Measurements from ENCODE around the gene TEC. TPM values are rescaled to one million over a fixed set of nuclear protein-coding genes. Genes with fewer than 3 reads are reported as not detected.
"Not testable (repeated sequence)": the region's sequence is repeated elsewhere in the genome, so short reads cannot be mapped to it uniquely, and the experiment has no call there.

The TEC gene
- total and polyA plus RNA-seq, 2 donors: 2.9 to 4.2 TPM

DNA sequence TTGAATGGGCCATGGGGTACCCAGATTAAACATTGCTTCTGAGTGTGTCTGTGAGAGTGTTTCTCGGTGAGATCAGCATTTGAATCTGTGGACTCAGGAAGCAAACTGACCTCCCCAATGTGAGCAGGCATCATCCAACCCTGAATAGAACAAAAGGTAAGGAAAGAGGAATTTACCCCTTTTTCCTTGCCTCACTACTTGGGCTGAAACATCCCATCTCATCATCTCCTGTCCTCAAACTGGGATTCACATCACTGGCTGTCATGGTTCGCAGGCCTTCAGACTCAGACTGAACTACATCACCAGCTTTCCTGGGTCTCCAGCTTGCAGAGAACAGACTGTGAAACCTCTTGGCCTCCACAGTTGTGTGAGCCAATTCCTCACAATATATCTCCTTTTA, 47.1 kb downstream of the TEC start:
- no peak overlapping the region for H3K27ac ChIP-seq (ENCODE audit: low read depth in 1 of 2, low read length in 1 of 2)
- peaks cover 3 to 4% of the 10 kb centered on the region in 2 donors for H3K4me1 ChIP-seq (ENCODE audit: control insufficient read depth in 2 of 2, insufficient read depth in 2 of 2, low read length in 2 of 2)
- no peak overlapping the region for H3K4me3 ChIP-seq (ENCODE audit: low read length in 2 of 2)
- no peaks in the 10 kb centered on the region for H3K27me3 ChIP-seq (ENCODE audit: control insufficient read depth in 2 of 2, insufficient read depth in 1 of 2, low read length in 1 of 2)
- H3K9me3 ChIP-seq (ENCODE audit: control insufficient read depth in 2 of 2, insufficient read depth in 1 of 2, low read length in 1 of 2): no peaks in the 10 kb centered on the region
- WGBS: 92% methylated on average over 2 of the region's 2 CpGs
- no peak for DNase-seq (ENCODE audit: low read depth in 6 of 9, low spot score in 9 of 9)
- no peaks in the 10 kb centered on the region for H3K36me3 ChIP-seq (ENCODE audit: control insufficient read depth in 2 of 2, insufficient read depth in 2 of 2, low read length in 1 of 2)

DNA sequence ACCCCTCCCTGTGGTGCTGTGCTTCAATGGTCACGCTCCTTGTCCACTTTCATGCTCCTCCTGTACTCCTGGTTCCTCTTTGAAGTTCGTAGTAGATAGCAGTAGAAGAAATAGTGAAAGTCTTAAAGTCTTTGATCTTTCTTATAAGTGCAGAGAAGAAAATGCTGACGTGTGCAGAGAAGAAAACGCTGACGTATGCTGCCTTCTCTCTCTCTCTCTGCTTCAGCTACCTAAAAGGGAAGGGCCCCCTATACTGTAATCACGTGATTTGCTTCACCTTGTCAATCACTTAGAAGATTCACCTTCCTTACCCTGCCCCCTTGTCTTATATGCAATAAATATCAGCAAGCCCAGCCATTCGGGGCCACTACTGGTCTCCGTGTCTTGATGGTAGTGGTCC, 50.2 kb downstream of the TEC start:
- not testable (repeated sequence) for H3K36me3 ChIP-seq (ENCODE audit: control insufficient read depth in 2 of 2, insufficient read depth in 2 of 2, low read length in 1 of 2); H3K9me3 ChIP-seq (ENCODE audit: control insufficient read depth in 2 of 2, insufficient read depth in 1 of 2, low read length in 1 of 2); H3K27me3 ChIP-seq (ENCODE audit: control insufficient read depth in 2 of 2, insufficient read depth in 1 of 2, low read length in 1 of 2); H3K27ac ChIP-seq (ENCODE audit: low read depth in 1 of 2, low read length in 1 of 2); H3K4me3 ChIP-seq (ENCODE audit: low read length in 2 of 2); H3K4me1 ChIP-seq (ENCODE audit: control insufficient read depth in 2 of 2, insufficient read depth in 2 of 2, low read length in 2 of 2)
- DNase-seq (ENCODE audit: low read depth in 6 of 9, low spot score in 9 of 9): peak in 3 of 9 donors; percentile 18 to 63 (median 34)
- 41% methylated on average over 8 of the region's 8 CpGs for WGBS

DNA sequence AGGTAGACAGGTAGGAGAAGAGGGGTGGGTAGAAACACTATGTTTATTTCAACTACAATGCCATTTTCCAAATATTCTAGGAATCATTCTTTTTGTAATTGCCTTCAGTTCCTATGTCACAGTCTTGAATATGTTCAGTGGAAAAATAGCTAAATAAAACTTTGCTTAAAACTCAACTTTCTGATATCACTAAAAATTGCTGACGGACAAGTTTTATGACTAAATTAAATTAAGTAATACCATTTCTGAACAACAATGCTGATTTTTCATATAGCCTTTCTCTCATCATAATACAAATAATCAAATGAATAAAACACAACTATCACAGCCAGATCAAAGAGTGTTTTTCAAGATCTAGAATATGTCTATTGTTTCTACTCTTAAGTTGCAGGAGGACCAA, 53.1 kb downstream of the TEC start:
- no peak for DNase-seq (ENCODE audit: low read depth in 6 of 9, low spot score in 9 of 9)
- H3K27ac ChIP-seq (ENCODE audit: low read depth in 1 of 2, low read length in 1 of 2): no peak overlapping the region
- H3K36me3 ChIP-seq (ENCODE audit: control insufficient read depth in 2 of 2, insufficient read depth in 2 of 2, low read length in 1 of 2): no peaks in the 10 kb centered on the region
- peaks cover 5 to 7% of the 10 kb centered on the region in 2 donors for H3K4me1 ChIP-seq (ENCODE audit: control insufficient read depth in 2 of 2, insufficient read depth in 2 of 2, low read length in 2 of 2)
- H3K4me3 ChIP-seq (ENCODE audit: low read length in 2 of 2): no peak overlapping the region
- H3K9me3 ChIP-seq (ENCODE audit: control insufficient read depth in 2 of 2, insufficient read depth in 1 of 2, low read length in 1 of 2): no peaks in the 10 kb centered on the region
- WGBS: 98% methylated on average over 1 of the region's 1 CpG
- no peaks in the 10 kb centered on the region for H3K27me3 ChIP-seq (ENCODE audit: control insufficient read depth in 2 of 2, insufficient read depth in 1 of 2, low read length in 1 of 2)

DNA sequence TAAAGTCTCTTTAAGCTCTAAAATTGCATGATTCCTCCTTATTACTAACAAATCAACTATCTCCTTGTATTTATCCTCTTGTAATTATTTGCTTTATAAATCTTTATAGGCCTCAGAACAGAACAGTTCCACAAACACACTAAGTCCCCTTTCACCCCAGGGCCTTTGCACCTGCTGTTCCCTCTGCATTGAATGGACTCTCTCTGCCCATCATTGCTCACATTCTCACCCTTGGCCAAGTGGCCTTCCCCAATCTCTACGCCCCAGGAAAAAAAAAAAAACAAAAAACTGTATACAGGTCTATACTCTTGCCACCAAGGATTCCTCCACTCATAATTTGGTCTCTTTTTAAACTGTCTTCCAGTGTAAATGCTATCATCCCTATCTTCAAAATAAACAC, 53.7 kb downstream of the TEC start:
- WGBS: 97% methylated on average over 1 of the region's 1 CpG
- no peaks in the 10 kb centered on the region for H3K36me3 ChIP-seq (ENCODE audit: control insufficient read depth in 2 of 2, insufficient read depth in 2 of 2, low read length in 1 of 2)
- H3K27ac ChIP-seq (ENCODE audit: low read depth in 1 of 2, low read length in 1 of 2): no peak overlapping the region
- no peaks in the 10 kb centered on the region for H3K9me3 ChIP-seq (ENCODE audit: control insufficient read depth in 2 of 2, insufficient read depth in 1 of 2, low read length in 1 of 2)
- no peak for DNase-seq (ENCODE audit: low read depth in 6 of 9, low spot score in 9 of 9)
- H3K27me3 ChIP-seq (ENCODE audit: control insufficient read depth in 2 of 2, insufficient read depth in 1 of 2, low read length in 1 of 2): no peaks in the 10 kb centered on the region
- H3K4me1 ChIP-seq (ENCODE audit: control insufficient read depth in 2 of 2, insufficient read depth in 2 of 2, low read length in 2 of 2): peaks cover 5 to 7% of the 10 kb centered on the region in 2 donors
- H3K4me3 ChIP-seq (ENCODE audit: low read length in 2 of 2): no peak overlapping the region

DNA sequence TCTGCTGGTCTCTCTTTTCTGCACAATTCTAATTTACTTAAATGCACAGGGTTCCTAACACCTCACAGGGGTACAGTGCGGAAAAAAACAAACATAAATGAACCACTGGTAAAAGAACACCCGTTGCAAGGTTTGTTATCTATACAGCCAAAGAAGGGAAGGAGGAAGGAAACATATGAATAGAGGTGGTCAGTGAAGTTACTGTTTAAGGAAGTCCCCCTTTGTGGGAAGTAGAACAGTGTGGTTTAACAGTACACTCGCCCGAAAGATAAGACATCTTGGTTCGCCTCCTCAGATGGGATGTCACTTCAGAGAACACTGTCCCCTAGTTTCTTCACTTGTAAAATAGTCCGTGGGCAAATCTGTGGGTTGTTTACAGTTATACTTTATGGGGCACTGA, 57.5 kb downstream of the TEC start:
- DNase-seq (ENCODE audit: low read depth in 6 of 9, low spot score in 9 of 9): peak in 1 of 9 donors; percentile 28

DNA sequence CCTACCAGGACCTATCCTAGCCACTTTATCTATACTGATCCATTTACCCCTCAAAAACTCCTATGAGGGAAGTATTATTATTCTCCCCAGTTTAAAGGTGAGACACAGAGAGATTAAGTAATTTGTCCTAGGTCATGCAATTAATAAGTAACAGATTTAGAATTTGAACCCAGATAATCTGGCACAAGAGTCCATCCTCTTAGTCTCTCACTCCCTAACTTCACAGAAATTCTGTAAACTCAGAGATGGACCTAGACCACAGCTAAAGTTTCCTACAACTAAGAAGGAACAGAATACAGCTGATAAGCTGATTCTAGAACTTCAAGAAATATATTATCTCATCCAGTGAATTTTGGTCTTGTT, 58.7 kb downstream of the TEC start:
- no peaks in the 10 kb centered on the region for H3K27me3 ChIP-seq (ENCODE audit: control insufficient read depth in 2 of 2, insufficient read depth in 1 of 2, low read length in 1 of 2)
- H3K36me3 ChIP-seq (ENCODE audit: control insufficient read depth in 2 of 2, insufficient read depth in 2 of 2, low read length in 1 of 2): no peaks in the 10 kb centered on the region
- no peaks in the 10 kb centered on the region for H3K9me3 ChIP-seq (ENCODE audit: control insufficient read depth in 2 of 2, insufficient read depth in 1 of 2, low read length in 1 of 2)
- DNase-seq (ENCODE audit: low read depth in 6 of 9, low spot score in 9 of 9): no peak
- H3K4me1 ChIP-seq (ENCODE audit: control insufficient read depth in 2 of 2, insufficient read depth in 2 of 2, low read length in 2 of 2): peaks cover 4% of the 10 kb centered on the region in 2 donors
- H3K27ac ChIP-seq (ENCODE audit: low read depth in 1 of 2, low read length in 1 of 2): no peak overlapping the region
- H3K4me3 ChIP-seq (ENCODE audit: low read length in 2 of 2): no peak overlapping the region

More for the DNA sequence above, 57.5 kb downstream of the TEC start:
- Histone ChIP-seq H3K9me3 (ENCODE audit: control insufficient read depth in 2 of 2, insufficient read depth in 1 of 2, low read length in 1 of 2) (no peaks in the 10 kb centered on the region), H3K4me1 (ENCODE audit: control insufficient read depth in 2 of 2, insufficient read depth in 2 of 2, low read length in 2 of 2) (peaks cover 4% of the 10 kb centered on the region in 2 donors), H3K4me3 (ENCODE audit: low read length in 2 of 2) (no peak overlapping the region), H3K36me3 (ENCODE audit: control insufficient read depth in 2 of 2, insufficient read depth in 2 of 2, low read length in 1 of 2) (no peaks in the 10 kb centered on the region), H3K27me3 (ENCODE audit: control insufficient read depth in 2 of 2, insufficient read depth in 1 of 2, low read length in 1 of 2) (no peaks in the 10 kb centered on the region), H3K27ac (ENCODE audit: low read depth in 1 of 2, low read length in 1 of 2) (peak overlapping the region in 1 of 2 donors; percentile 28)
- 17% methylated on average over 6 of the region's 6 CpGs for WGBS

DNA sequence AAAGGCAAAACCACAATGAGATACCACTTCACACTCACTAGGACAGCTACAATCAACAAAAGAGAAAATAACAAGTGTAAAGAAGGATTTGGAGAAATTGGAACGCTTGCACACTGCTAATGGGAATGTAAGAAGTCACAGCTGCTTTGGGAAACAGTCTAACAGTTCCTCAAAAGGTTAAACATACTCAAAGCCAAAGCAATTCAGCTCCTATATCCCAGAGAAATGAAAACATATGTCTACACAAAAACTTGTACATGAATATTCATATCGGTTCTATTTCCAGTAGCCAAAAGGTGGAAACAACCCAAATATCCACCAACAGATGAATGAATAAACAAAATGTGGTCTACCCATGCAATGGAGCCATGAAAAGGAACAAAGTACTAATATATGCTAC, 64.0 kb downstream of the TEC start:
- H3K9me3 ChIP-seq (ENCODE audit: control insufficient read depth in 2 of 2, insufficient read depth in 1 of 2, low read length in 1 of 2): no peaks in the 10 kb centered on the region
- no peak for DNase-seq (ENCODE audit: low read depth in 6 of 9, low spot score in 9 of 9)
- H3K36me3 ChIP-seq (ENCODE audit: control insufficient read depth in 2 of 2, insufficient read depth in 2 of 2, low read length in 1 of 2): no peaks in the 10 kb centered on the region
- 92% methylated on average over 2 of the region's 2 CpGs for WGBS
- peaks cover 2 to 18% of the 10 kb centered on the region in 2 donors for H3K4me1 ChIP-seq (ENCODE audit: control insufficient read depth in 2 of 2, insufficient read depth in 2 of 2, low read length in 2 of 2)
- H3K27ac ChIP-seq (ENCODE audit: low read depth in 1 of 2, low read length in 1 of 2): no peak overlapping the region
- no peaks in the 10 kb centered on the region for H3K27me3 ChIP-seq (ENCODE audit: control insufficient read depth in 2 of 2, insufficient read depth in 1 of 2, low read length in 1 of 2)
- no peak overlapping the region for H3K4me3 ChIP-seq (ENCODE audit: low read length in 2 of 2)

DNA sequence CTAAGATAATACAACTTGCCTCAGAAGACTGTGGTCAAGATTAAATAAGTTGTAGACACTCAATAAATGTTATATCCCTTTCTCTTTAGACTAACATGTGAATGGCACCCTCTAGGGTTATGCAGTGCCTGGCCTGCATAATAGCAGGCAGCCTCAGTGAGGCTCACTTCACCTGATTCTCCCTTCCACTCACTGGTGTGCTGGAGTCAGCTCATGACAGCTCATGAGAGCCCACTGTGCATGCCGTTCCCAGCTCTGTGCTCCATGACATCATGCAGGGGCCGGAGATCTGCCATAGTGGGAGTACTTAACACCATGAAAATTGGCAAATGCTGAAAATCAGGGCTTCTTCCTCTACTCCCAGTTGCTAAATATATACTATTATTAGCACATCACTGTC, 64.5 kb downstream of the TEC start:
- Histone ChIP-seq H3K9me3 (ENCODE audit: control insufficient read depth in 2 of 2, insufficient read depth in 1 of 2, low read length in 1 of 2) (no peaks in the 10 kb centered on the region), H3K27ac (ENCODE audit: low read depth in 1 of 2, low read length in 1 of 2) (no peak overlapping the region), H3K4me3 (ENCODE audit: low read length in 2 of 2) (no peak overlapping the region), H3K36me3 (ENCODE audit: control insufficient read depth in 2 of 2, insufficient read depth in 2 of 2, low read length in 1 of 2) (no peaks in the 10 kb centered on the region), H3K4me1 (ENCODE audit: control insufficient read depth in 2 of 2, insufficient read depth in 2 of 2, low read length in 2 of 2) (peaks cover 0 to 18% of the 10 kb centered on the region in 2 donors), H3K27me3 (ENCODE audit: control insufficient read depth in 2 of 2, insufficient read depth in 1 of 2, low read length in 1 of 2) (no peaks in the 10 kb centered on the region)
- no peak for DNase-seq (ENCODE audit: low read depth in 6 of 9, low spot score in 9 of 9)
- 99% methylated on average over 2 of the region's 2 CpGs for WGBS

DNA sequence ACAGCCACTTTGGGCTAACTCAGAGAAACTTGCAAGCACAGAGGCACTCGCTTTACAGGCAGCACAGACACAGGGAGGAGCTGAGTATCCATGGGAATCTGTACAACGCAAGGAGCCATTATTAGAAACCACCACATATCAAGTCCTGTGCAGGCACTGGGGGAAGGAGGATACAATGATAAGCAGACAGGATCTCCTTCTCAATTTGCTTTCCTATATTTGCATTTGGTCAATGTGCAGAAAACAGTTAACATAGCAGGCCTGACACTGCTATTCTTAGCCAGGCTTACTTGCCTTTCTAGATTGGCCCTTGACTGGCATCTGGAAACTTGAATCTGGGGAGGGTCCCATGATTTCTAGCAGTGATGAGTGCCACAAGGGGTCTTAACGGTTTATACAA, 65.8 kb downstream of the TEC start:
- Histone ChIP-seq H3K4me1 (ENCODE audit: control insufficient read depth in 2 of 2, insufficient read depth in 2 of 2, low read length in 2 of 2) (peaks cover 0 to 18% of the 10 kb centered on the region in 2 donors), H3K4me3 (ENCODE audit: low read length in 2 of 2) (no peak overlapping the region), H3K27ac (ENCODE audit: low read depth in 1 of 2, low read length in 1 of 2) (no peak overlapping the region), H3K36me3 (ENCODE audit: control insufficient read depth in 2 of 2, insufficient read depth in 2 of 2, low read length in 1 of 2) (no peaks in the 10 kb centered on the region), H3K9me3 (ENCODE audit: control insufficient read depth in 2 of 2, insufficient read depth in 1 of 2, low read length in 1 of 2) (no peaks in the 10 kb centered on the region), H3K27me3 (ENCODE audit: control insufficient read depth in 2 of 2, insufficient read depth in 1 of 2, low read length in 1 of 2) (no peaks in the 10 kb centered on the region)
- no peak for DNase-seq (ENCODE audit: low read depth in 6 of 9, low spot score in 9 of 9)
- 67% methylated on average over 3 of the region's 3 CpGs for WGBS

DNA sequence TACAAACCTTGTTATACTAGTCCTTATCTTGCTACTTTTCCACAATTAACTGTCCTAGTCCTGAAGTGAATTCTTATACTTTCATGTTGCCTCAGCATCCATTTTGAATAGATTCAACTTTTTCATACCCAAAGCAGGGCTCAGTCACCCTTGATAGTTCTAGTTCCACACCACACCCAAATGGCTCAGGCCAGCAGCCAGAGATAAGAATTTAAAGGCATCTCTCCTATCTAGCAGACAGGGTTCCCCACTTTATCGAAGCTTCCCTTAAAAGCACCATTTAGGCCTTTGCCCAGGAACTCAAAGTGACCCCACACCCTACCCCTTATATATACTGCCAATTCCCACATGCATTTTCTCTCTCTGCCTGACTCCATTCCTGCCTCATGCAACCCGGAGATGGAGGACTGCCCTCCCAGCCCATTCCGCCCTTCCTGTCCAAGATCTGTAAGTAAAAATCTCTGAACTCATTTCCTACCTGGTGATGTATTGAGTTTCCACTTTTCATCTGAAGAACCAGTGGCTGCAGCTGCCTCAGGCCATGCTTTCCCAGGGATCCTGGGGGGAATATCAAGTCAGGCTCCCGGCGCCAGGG, 71.9 kb downstream of the TEC start:
- peaks cover 0 to 12% of the 10 kb centered on the region in 2 donors for H3K4me1 ChIP-seq (ENCODE audit: control insufficient read depth in 2 of 2, insufficient read depth in 2 of 2, low read length in 2 of 2)
- no peaks in the 10 kb centered on the region for H3K27me3 ChIP-seq (ENCODE audit: control insufficient read depth in 2 of 2, insufficient read depth in 1 of 2, low read length in 1 of 2)
- DNase-seq (ENCODE audit: low read depth in 6 of 9, low spot score in 9 of 9): no peak
- no peaks in the 10 kb centered on the region for H3K9me3 ChIP-seq (ENCODE audit: control insufficient read depth in 2 of 2, insufficient read depth in 1 of 2, low read length in 1 of 2)
- no peak overlapping the region for H3K4me3 ChIP-seq (ENCODE audit: low read length in 2 of 2)
- no peak overlapping the region for H3K27ac ChIP-seq (ENCODE audit: low read depth in 1 of 2, low read length in 1 of 2)
- 99% methylated on average over 5 of the region's 5 CpGs for WGBS
- no peaks in the 10 kb centered on the region for H3K36me3 ChIP-seq (ENCODE audit: control insufficient read depth in 2 of 2, insufficient read depth in 2 of 2, low read length in 1 of 2)

All from thymus (tissue), 11 donors.